Left renal pelvis (tissue), 4 donors: ENCODE results near the gene L1CAM. TPM values are rescaled to one million over a fixed set of nuclear protein-coding genes. Genes with fewer than 3 reads are reported as not detected.

Source experiments
- DNase-seq, 4 donors: peaks; one replicate each; pipeline ENCODE4 v3.0.0-alpha.2; 2013; ENCODE audit warnings: low read depth in 4 of 4, low spot score in 3 of 4
- polyA plus RNA-seq, 4 donors: library from polyadenylated mRNA; unstranded; fragments of 120-200 nt; gene quantifications; one replicate each; pipeline ENCODE4 v1.2.1, GENCODE V29; 2013; ENCODE audit not compliant: insufficient read length in 4 of 4

Gene L1CAM
- polyA plus RNA-seq, 4 donors: 1.9 to 67.6 (median 44.6) TPM

DNA sequence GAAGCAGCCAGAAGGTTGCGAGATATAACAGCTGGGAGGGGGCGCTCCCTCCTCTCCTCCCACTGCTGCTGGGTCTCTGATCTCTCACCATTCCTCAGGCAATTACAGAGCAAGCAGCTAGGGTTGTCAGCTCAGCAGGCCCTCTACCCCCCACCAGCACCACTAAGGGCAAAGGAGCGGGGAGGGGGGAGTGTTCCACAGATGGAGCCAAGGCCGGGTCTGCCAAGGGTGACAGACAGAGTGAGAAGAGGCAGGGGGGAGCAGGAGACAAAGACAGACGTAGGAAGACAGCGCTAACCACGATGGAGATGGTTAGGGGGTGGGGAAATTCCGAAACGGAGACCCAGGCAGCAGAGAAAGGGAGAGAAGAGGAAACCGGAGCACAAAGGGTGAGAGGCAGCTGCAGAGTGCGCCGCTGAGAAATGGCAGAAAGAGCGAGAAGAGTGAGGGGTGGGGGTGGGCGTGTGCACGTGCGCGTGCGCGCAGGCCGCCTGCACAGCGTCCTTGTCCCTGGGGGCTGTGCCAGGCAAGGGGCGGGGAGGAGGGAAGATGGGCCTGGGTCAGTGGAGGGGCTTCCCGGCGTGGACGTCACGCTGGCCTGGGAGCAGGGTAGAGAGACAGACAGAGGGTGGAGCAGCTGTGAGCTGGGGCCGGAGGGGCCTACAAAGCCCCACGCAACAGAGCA is 6.9 kb downstream of the L1CAM start:
- no peak for DNase-seq

DNA sequence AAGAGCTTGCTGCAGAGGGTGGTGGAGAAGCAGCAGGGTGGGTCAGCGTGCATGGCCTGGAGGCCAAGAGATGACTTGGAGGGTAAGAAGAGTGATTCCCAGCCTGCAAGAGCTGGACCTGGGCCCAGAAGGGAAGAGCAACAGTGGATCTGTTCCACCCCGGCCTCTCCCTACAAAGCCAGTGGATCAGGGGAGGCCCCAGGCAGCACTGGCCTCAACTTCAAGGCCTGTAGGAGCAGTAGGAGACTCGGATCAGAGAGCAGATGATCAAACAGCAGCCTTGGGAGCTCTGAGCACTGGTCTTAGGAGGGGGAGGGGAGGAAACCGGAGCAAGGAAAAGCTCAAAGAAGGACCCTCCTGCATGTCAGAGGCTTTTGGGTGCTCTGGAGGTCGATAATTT is 7.6 kb downstream of the L1CAM start:
- DNase-seq: no peak

- no peak for DNase-seq
Measured at GRCh38 chrX:153877571-153878261, 8.3 kb downstream of the L1CAM start.

DNA sequence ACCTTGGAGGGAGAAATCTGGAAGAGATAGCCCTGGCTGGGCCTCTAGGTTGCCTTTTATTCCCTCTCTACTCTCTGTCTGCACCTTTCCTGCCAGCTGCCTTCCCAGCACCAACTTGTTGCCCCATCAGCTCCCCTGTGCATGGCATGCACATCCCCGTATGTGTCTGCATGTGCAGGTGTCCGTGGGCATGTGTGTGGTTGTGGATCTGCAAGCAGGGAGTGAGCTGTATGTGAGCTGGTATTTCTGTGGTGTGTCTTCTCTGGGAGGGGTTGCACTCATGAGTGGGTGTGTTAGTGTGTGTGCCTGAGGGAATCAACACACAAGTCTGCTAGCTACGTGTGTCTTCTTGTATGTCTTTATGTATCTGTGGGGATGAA is 9.9 kb downstream of the L1CAM start:
- no peak for DNase-seq

DNA sequence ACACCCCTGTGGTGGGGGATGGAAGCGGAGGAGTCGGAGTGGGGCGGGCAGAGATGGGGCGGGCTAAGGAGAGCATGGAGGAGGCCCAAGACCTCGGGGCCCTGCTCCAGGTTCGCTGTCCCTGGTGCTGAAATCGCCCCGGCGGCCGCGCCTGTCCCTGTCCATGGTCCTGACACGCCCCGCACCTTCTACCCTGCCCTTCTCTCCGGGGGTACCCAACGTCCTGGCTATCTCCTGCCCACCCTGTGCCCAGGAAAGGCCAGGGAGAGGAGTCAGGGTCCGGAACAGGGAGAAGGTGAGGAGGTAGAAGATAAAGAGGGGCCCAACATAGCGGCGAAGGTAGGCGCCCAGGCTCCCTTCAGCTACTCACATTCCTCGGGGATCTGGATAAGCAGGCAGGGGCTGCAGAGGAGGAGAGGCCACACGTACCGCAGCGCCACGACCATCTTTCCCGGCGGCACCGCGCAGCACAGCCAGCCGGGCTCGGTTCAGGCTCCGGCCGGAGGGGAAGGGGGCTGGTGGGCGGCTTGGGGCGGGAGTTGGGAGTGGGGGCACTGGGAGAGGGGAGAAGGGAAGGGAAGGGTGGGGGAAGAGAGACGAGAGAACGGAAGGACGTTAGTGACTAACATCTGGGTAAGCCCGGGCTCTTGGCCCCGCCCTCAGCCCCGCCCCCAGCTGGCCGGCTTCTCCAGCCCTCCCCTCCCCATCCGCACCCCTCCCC is 10.4 kb downstream of the L1CAM start:
- DNase-seq: no peak

- DNase-seq: no peak
Measured at GRCh38 chrX:153874366-153875125, 11.4 kb downstream of the L1CAM start.

- no peak for DNase-seq
Measured at GRCh38 chrX:153874085-153874365, 11.9 kb downstream of the L1CAM start.

DNA sequence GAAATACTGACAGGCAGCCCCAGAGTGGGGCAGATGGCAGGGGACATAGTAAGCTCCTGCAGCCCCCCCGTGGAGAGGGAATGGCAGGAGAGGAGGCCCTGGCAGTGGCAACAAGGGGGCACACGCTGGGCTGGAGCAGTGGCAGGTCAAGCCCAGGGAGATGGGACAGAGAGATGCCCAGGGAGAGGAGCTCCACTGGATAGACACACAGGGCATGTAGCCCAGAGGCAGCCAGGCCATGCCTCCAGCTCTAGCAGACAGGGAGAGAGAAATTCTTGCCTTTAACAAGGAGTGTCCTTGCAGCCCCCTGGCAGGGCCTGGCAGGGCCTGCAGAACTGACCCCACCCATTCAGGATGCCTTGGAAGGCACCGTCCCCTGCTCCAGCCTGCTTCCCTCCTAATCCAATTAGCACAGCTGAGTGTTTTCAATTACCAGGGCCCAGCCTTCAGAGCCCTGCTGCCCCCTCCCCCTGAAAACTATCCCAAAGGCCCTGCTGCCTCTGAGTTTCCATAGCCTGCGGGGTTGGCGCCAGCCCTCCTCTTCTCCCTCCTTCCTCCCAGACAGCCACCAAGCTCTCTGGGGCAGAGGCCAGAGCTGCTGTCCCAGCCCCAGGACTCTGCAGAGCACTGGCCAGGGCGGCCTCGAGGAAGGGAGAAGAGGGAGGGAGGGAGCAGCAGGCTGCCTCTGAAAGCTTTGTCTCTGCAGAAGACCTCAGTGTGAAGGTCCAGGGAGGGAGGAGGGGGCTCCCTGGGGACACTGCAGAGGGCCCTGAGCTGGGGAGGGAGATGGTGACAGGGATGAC is 12.5 kb downstream of the L1CAM start:
- no peak for DNase-seq

DNA sequence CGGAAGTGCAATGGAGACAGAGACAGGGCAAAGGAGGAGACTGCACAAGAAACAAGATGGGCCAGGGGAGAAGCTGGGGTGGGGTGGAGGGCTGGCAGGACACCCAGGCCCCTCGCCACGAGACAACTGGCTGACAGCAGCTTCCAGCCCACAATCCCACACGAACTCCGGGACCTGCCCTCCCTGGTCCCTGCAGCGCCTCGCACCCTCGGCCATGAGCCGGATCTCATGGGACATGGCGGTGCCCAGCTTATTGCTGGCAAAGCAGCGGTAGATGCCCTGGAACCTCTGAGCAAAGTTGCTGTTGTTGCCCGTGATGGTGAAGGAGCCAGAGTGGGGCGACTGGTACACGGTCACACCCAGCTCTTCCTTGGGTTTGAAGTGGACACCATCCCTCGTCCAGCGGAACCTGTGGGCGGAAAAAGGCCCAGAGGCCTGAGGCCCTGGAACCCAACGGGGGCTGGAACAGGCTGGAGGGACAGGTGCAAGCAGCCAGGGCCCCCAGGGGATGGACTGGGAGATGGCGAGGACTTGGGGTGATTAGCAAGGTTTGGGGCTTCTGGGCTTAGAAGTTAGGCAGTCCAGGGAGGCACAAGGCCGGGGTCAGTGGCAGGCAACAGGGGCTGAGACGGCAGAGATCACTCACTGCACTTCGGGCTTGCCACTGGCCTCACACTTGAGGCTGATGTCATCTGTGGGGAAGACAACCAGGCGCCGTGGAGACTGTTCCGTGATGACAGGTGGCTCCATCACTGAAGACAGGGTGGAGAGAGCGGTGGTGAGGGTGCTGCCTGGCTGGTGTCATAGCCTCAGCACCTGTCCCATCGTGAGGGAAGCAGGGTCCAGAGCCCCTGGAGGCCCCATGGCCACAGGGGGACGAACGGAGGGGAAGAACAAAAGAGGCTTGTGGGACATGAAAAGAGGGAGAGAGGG is 13.8 kb downstream of the L1CAM start:
- DNase-seq: no peak

DNA sequence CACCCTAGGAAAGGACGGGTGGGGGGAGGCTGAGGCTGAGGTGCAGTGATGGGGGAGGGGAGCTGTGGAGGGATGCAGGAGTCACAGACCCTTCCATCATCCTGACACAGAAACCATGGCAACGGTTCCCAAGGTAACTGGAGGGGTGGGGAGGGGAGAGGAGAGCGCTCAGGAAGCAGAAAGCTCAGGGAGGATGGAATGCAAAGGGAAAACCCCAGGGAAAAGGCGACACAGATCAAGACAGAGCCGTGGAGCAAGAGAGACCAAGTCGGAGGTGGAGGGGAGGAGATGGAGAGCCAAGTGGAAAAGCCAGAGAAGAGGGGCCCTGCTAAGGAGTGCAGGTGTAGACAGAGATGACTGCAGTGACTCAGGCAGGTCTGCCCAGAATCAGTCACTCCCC is 14.5 kb downstream of the L1CAM start:
- no peak for DNase-seq

GRCh38 chrX:153870791-153871360 is 15.1 kb downstream of the L1CAM start:
- no peak for DNase-seq

GRCh38 chrX:153870288-153870690 is 15.7 kb downstream of the L1CAM start:
- no peak for DNase-seq

DNA sequence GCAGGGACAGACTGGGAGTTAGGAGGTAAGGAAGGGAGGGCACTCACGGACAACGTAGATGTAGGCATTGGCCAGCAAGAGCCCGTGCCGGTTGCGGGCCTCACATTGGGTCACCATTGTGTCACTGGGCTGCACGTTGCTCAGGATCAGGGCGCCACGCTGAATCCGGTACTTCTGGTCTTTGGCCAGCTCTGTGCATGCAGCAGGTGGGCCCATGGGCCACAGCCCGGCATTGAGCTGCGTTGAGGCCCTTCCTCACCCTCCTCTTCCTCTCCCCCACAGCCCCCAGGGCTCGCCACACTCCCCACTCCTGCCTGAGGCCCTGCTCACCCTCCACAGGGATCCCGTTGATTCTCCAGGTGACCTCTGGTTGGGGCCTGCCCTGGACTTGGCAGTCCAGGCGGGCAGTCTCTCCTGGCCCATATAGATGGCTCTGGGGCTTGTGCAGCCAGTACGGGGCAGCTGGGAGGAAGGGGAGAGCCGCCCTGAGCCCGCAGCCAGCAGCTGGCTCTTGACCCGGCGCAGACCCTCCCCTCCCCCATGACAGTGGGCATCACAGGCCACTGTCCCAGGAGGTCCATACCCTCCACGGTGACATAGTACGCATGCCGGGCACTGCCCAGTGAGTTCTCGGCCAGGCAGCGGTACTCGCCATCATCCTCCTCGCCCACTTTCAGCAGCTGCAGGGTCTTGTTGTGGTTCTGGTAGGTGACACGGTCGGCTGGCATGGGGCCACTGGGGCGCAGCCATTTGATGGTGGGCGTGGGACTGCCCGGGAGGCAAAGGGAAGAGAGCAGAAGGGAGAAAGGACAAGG is 16.3 kb downstream of the L1CAM start:
- DNase-seq: no peak

- no peak for DNase-seq
Measured at GRCh38 chrX:153868576-153869472, 17.1 kb downstream of the L1CAM start.

DNA sequence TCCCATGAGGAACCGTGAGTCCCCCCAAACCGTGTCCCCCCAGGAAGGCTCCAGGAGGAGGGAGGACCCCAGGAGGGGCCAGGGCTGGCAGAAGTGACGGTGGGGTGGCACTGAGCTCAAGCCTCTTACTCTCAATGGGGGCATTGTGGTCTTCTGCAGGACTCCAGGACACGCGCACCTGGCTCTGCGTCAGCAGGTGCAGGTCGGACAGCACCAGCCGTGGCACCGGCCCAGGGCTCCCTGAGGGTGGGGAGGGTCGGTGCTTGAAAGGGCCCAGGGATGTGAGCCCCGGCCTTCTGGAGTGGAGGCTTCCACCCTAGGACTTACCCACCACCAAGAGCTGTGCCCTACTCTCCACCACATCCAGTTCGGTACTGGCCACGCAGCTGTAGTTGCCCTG is 18.3 kb downstream of the L1CAM start:
- no peak for DNase-seq

DNA sequence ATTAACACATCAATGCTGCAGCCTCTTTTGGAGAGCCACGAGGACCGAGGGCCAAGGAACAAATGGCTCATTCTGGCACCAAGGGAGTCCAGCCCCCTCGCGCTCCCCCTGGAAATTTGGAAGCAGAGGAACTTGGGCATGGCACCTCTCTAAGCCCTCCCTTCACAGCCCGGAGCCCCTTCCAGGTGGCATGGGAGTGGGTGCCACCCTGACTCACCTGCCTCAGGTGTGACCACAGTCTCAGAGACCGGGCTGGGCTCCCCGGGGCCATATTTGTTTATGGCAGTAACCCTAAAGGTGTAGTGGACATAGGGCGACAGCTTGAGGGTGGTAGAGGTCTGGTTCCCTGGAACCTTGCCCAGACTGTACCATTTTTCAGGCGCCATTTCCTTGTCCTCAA is 18.8 kb downstream of the L1CAM start:
- no peak for DNase-seq

DNA sequence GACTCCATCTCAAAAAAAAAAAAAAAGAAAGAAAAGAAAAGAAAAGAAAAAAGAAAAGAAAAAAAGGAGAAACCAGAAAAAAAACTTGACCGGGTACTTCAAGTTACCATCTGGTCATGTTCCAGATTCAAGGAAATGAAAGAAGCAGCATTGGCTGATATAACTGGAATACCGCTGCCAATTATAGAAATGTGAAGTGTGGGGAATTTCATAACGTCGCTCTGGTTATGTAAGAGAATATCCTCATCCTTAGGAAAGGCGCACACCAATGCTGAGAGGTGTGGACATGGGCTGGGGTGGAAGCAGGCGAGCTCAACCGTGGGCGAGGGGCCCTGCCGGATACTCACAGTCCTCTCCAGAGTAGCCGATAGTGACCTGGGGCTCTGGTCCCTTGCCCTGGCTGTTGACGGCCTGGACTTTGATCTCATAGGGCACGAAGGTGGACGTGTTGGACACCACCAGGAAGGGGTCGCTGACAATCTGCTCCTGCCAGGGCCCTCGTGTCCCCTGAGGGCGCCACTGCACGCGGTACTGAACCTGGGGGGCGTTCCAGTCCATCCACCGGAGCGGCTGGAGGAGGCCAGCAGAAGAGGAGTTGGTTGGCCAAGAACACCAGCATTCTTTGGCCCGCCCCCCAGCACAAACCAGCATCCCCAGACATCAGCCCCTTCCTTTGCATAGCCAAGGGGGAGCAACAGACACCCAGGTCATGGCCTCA is 19.5 kb downstream of the L1CAM start:
- no peak for DNase-seq
